Progenitor cell of endocrine pancreas (in vitro differentiated cells): ENCODE results near the gene PRKAG1. TPM values are rescaled to one million over a fixed set of nuclear protein-coding genes. Genes with fewer than 3 reads are reported as not detected.
"Not testable (repeated sequence)": the region's sequence is repeated elsewhere in the genome, so short reads cannot be mapped to it uniquely, and the experiment has no call there.

ENCODE experiments used
- DNase-seq: peaks from one replicate; pipeline ENCODE4 v3.0.0; 2021; ENCODE audit warnings: low spot score; ENCODE audit not compliant: unreplicated experiment
- H3K27ac Mint-ChIP-seq: 2 replicates; pipeline ENCODE4 v1.8.0; 2021; ENCODE audit warnings: mild to moderate bottlenecking, moderate library complexity, mixed read lengths
- H3K27me3 Mint-ChIP-seq: 2 replicates; pipeline ENCODE4 v1.8.0; 2021; ENCODE audit warnings: mixed read lengths
- H3K36me3 Mint-ChIP-seq: 2 replicates; pipeline ENCODE4 v1.8.0; 2022; ENCODE audit warnings: mixed read lengths; ENCODE audit not compliant: insufficient read depth
- H3K4me1 Mint-ChIP-seq: 2 replicates; pipeline ENCODE4 v1.8.0; 2021; ENCODE audit warnings: low read depth, mixed read lengths
- H3K4me3 Mint-ChIP-seq: 2 replicates; pipeline ENCODE4 v1.8.0; 2021; ENCODE audit warnings: low read depth, mild to moderate bottlenecking, moderate library complexity, mixed read lengths
- H3K9me3 Mint-ChIP-seq: 2 replicates; pipeline ENCODE4 v1.8.0; 2021; ENCODE audit warnings: low read depth, mixed read lengths
- CTCF ChIP-seq: fragments of 200-600 bp; sonication (generic); IDR thresholded peaks from one replicate; pipeline ENCODE4 v1.5.0; 2021; ENCODE audit warnings: antibody characterized with exemption, mild to moderate bottlenecking; ENCODE audit not compliant: unreplicated experiment
- long read RNA-seq: library from polyadenylated mRNA; unstranded; transcript quantifications from one replicate; pipeline ENCODE4 v2.0.0, GENCODE V29; 2020
- total RNA-seq: library from RNA; stranded (reverse); gene quantifications from 2 replicates; pipeline ENCODE4 v1.2.1, GENCODE V29; 2021

Gene PRKAG1
- total RNA-seq = 52.7 and 59.4 TPM in 2 replicates
- long read RNA-seq, transcript PRKAG1-206 (12 exons, 1,699 nt) = major isoform, 197 of 235 reads
- long read RNA-seq, partial matches to known transcripts = 8 of 235 reads
- long read RNA-seq, other reads (novel, unspliced or antisense) = 25 of 235 reads

- Mint-ChIP-seq H3K9me3 (no peaks in the 10 kb centered on the region), H3K4me3 (peak within 1 kb of the TSS; percentile 88), H3K4me1 (peaks cover 12% of the 10 kb centered on the region), H3K27me3 (no peaks in the 10 kb centered on the region), H3K36me3 (peaks cover 9% of the 10 kb centered on the region), H3K27ac (peak within 1 kb of the TSS; percentile 98)
- TF ChIP-seq CTCF = peak; percentile 66
- DNase-seq = peak; percentile 90
Observed at GRCh38 chr12:49018261-49019119, at the start of gene PRKAG1. Gene PRKAG1, minus strand, starts transcription at chr12:49018776. Its CDS starts 36 bp downstream, at chr12:49018740.

GRCh38 chr12:49066120-49066519 lies 47.5 kb upstream of the PRKAG1 start:
- H3K4me3 Mint-ChIP-seq = no peak overlapping the region
- H3K27ac Mint-ChIP-seq = no peak overlapping the region
- H3K27me3 Mint-ChIP-seq = peaks cover 8% of the 10 kb centered on the region
- peaks cover 11% of the 10 kb centered on the region for H3K4me1 Mint-ChIP-seq
- H3K36me3 Mint-ChIP-seq = no peaks in the 10 kb centered on the region
- TF ChIP-seq CTCF = no peak
- no peak for DNase-seq
- H3K9me3 Mint-ChIP-seq = no peaks in the 10 kb centered on the region

GRCh38 chr12:49064767-49065152 lies 46.2 kb upstream of the PRKAG1 start:
- Mint-ChIP-seq H3K27ac (no peak overlapping the region), H3K9me3 (no peaks in the 10 kb centered on the region)

GRCh38 chr12:49061916-49062315 lies 43.3 kb upstream of the PRKAG1 start:
- Mint-ChIP-seq H3K4me1 (peaks cover 29% of the 10 kb centered on the region), H3K4me3 (peak overlapping the region; percentile 96)
- not testable (repeated sequence) for H3K27me3 Mint-ChIP-seq, H3K27ac Mint-ChIP-seq, DNase-seq, H3K9me3 Mint-ChIP-seq, H3K36me3 Mint-ChIP-seq

More at GRCh38 chr12:49064767-49065152, 46.2 kb upstream of the PRKAG1 start:
- Mint-ChIP-seq H3K36me3 (no peaks in the 10 kb centered on the region), H3K4me3 (no peak overlapping the region), H3K27me3 (peaks cover 8% of the 10 kb centered on the region), H3K4me1 (peaks cover 10% of the 10 kb centered on the region)
- DNase-seq = no peak
- TF ChIP-seq CTCF = no peak

GRCh38 chr12:49061157-49061650 lies 42.6 kb upstream of the PRKAG1 start:
- H3K36me3 Mint-ChIP-seq = no peaks in the 10 kb centered on the region
- DNase-seq = no peak
- TF ChIP-seq CTCF = no peak
- H3K9me3 Mint-ChIP-seq = no peaks in the 10 kb centered on the region
- H3K27ac Mint-ChIP-seq = peak overlapping the region; percentile 100
- peaks cover 37% of the 10 kb centered on the region for H3K4me1 Mint-ChIP-seq
- H3K4me3 Mint-ChIP-seq = peak overlapping the region; percentile 96
- H3K27me3 Mint-ChIP-seq = no peaks in the 10 kb centered on the region
